ENCODE measurements around the gene TRAK2.

Gene TRAK2

DNA sequence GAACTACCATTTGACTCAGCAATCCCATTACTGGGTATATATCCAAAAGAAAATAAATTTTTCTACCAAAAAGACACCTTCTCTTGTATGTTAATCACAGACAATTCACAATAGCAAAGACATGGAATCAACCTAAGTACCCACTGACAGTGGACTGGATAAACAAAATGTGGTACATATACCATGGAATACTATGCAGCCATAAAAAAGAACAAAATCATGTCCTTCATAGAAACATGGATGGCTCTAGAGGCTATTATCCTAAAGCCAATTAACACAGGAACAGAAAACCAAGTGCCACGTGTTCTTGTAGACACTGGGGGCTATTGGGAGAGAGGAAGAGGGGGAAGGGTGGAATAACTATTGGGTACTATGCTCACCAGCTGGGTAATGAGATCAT lies 121.8 kb downstream of the TRAK2 start:
- TF ChIP-seq, protein P1, sequence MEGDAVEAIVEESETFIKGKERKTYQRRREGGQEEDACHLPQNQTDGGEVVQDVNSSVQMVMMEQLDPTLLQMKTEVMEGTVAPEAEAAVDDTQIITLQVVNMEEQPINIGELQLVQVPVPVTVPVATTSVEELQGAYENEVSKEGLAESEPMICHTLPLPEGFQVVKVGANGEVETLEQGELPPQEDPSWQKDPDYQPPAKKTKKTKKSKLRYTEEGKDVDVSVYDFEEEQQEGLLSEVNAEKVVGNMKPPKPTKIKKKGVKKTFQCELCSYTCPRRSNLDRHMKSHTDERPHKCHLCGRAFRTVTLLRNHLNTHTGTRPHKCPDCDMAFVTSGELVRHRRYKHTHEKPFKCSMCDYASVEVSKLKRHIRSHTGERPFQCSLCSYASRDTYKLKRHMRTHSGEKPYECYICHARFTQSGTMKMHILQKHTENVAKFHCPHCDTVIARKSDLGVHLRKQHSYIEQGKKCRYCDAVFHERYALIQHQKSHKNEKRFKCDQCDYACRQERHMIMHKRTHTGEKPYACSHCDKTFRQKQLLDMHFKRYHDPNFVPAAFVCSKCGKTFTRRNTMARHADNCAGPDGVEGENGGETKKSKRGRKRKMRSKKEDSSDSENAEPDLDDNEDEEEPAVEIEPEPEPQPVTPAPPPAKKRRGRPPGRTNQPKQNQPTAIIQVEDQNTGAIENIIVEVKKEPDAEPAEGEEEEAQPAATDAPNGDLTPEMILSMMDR (IDR thresholded peaks at IDR 0.05; ENCODE audit: low read length, missing control alignments), result no peak
- H3K4me3 ChIP-seq (replicated peaks; ENCODE audit: low read depth, low read length), result no peak overlapping the region
- no peak for DNase-seq (ENCODE audit: low read depth)

DNA sequence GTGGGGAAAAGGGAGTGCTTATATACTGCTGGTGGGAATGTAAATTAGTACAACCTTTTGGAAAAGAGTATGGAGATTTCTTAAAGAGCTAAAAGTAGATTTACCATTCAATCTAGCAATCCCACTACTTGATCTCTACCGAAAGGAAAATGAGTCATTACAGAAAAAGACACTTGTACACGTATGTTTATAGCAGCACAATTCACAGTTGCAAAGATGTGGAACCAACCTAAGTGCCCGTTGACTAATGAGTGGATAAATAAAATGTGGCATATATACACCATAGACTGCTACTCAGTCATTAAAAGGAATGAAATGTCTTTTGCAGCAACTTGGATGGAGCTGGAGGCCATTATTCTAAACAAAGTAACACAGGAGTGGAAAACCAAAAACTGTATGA lies 123.6 kb downstream of the TRAK2 start:
- TF ChIP-seq, protein P1 (IDR thresholded peaks at IDR 0.05; ENCODE audit: low read length, missing control alignments), result no peak
- no peak overlapping the region for H3K4me3 ChIP-seq (replicated peaks; ENCODE audit: low read depth, low read length)
- DNase-seq (ENCODE audit: low read depth), result no peak
